Fibroblast of lung (primary cell): ENCODE results near the gene DEPDC5.

Source experiments
- EZH2 ChIP-seq: IDR thresholded peaks from 2 replicates; pipeline ENCODE4 v1.5.1; 2012; ENCODE audit warnings: low read length, control low read depth, mild to moderate bottlenecking; ENCODE audit errors: missing control alignments
- TF ChIP-seq, protein P1 (sequence below), 2 donors: IDR thresholded peaks in 1 of 2; conservative IDR thresholded peaks in 1 of 2; 1 replicate in 1 of 2; 2 replicates in 1 of 2; pipeline ENCODE4 v1.5.1; 2011 to 2012; ENCODE audit warnings: low read length in 2 of 2, control low read depth in 1 of 2, inconsistent platforms in 1 of 2, low read depth in 1 of 2, mild to moderate bottlenecking in 1 of 2

DNA sequence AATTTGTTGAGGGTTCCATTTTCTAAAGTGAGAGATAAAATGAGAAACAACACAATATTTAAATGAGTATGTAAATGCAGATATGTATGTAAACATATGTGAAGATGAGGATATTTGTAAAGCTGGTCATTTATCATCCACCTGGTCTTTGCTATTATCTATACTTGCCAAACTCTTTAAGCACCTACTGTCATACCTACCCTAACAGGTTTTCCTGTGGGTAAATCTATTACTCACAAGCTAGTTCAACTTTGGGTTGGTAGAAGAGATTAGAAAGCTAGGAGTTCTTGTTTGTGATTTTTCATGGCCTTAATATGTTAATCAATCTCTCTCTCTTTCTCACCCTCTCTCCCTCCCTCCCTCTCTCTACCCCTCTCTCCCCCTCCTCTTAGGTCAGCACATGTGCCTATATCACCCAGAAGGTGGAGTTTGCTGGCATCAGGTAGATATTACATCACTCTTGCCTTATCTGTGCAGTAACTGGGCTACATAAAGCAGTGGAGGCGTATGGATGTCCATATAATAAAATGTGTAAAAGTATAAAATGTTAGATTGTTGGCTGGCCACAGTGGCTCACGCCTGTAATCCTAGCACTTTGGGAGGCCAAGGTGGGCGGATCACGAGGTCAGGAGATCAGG is 14.7 kb downstream of the DEPDC5 start:
- TF ChIP-seq EZH2: no peak
- TF ChIP-seq, protein P1, sequence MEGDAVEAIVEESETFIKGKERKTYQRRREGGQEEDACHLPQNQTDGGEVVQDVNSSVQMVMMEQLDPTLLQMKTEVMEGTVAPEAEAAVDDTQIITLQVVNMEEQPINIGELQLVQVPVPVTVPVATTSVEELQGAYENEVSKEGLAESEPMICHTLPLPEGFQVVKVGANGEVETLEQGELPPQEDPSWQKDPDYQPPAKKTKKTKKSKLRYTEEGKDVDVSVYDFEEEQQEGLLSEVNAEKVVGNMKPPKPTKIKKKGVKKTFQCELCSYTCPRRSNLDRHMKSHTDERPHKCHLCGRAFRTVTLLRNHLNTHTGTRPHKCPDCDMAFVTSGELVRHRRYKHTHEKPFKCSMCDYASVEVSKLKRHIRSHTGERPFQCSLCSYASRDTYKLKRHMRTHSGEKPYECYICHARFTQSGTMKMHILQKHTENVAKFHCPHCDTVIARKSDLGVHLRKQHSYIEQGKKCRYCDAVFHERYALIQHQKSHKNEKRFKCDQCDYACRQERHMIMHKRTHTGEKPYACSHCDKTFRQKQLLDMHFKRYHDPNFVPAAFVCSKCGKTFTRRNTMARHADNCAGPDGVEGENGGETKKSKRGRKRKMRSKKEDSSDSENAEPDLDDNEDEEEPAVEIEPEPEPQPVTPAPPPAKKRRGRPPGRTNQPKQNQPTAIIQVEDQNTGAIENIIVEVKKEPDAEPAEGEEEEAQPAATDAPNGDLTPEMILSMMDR (conservative IDR thresholded peaks at IDR 0.05 in 1 of 2, IDR thresholded peaks at IDR 0.05 in 1 of 2; ENCODE audit: low read depth in 1 of 2, low read length in 2 of 2): no peak
